ENCODE results near the gene TBATA. TPM values are rescaled to one million over a fixed set of nuclear protein-coding genes. Genes with fewer than 3 reads are reported as not detected.

Gene TBATA
- total RNA-seq, 4 donors from 2014 or later, result not detected

DNA sequence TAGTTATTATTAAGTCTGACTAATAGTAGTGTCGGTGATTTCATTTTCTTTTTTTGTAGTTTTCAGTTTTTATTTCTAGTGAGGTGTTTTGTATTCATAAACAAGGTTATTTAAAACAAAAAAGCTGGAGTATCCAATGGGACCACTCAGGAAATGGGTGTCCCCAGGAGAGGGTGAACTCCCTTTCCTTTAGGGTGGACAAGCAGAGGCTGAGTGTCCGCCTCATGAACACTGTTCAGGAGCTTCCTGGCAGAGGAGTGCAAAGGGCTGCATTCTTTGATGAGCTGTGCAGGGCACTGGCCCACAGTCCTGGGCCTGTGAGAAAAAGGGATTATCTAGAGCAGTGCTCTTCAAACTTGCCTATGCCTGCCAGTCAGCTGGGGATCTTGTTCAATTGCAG is 56.8 kb downstream of the TBATA start:
- intact Hi-C loops (cut with DNase I; ENCODE audit: low total_unique reads), result no loop called here

DNA sequence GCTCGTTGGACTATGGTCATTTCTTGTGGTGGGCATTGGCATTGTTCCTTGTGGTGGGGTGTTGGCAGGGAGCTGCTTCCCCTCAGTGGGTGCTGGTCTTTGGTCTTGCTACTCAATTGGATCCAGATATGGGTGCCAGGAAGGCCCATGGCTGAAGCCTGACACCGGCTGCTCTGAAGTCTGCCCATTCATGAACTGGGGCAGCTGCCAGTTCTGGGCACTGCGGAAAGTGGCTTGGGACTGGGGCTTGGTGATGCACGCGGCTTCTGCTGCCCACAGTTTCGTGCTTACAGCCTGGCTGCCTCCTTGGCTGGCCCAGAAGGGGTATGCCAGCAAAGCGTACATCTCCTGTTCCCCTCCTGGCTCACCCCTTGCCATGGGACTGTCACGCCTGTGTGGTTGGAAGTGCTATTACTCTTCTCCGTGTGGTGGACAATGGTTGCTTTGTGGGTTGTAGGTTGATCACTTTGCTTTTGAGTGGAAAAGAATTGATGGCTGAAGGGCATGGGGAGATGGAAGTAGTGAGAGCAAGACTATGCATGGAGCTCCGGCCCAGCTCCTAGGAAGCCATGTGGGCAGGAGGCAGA is 58.2 kb downstream of the TBATA start:
- Histone ChIP-seq H3K4me1 (no peaks in the 10 kb centered on the region), H3K4me3 (no peak overlapping the region), H3K27me3 (no peaks in the 10 kb centered on the region), H3K9me3 (no peaks in the 10 kb centered on the region), H3K36me3 (no peaks in the 10 kb centered on the region), H3K27ac (no peak overlapping the region)
- intact Hi-C loops (cut with DNase I; ENCODE audit: low total_unique reads), result no loop called here
- DNase-seq, result no peak
- TF ChIP-seq POLR2A (IDR thresholded peaks at IDR 0.05), result no peak
- TF ChIP-seq, protein P1, sequence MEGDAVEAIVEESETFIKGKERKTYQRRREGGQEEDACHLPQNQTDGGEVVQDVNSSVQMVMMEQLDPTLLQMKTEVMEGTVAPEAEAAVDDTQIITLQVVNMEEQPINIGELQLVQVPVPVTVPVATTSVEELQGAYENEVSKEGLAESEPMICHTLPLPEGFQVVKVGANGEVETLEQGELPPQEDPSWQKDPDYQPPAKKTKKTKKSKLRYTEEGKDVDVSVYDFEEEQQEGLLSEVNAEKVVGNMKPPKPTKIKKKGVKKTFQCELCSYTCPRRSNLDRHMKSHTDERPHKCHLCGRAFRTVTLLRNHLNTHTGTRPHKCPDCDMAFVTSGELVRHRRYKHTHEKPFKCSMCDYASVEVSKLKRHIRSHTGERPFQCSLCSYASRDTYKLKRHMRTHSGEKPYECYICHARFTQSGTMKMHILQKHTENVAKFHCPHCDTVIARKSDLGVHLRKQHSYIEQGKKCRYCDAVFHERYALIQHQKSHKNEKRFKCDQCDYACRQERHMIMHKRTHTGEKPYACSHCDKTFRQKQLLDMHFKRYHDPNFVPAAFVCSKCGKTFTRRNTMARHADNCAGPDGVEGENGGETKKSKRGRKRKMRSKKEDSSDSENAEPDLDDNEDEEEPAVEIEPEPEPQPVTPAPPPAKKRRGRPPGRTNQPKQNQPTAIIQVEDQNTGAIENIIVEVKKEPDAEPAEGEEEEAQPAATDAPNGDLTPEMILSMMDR (IDR thresholded peaks at IDR 0.05), result no peak

More for the DNA sequence above, 56.8 kb downstream of the TBATA start:
- H3K4me1 ChIP-seq, result no peaks in the 10 kb centered on the region
- H3K36me3 ChIP-seq, result no peaks in the 10 kb centered on the region
- no peaks in the 10 kb centered on the region for H3K27me3 ChIP-seq
- TF ChIP-seq, protein P1 (IDR thresholded peaks at IDR 0.05), result no peak
- TF ChIP-seq POLR2A (IDR thresholded peaks at IDR 0.05), result no peak
- H3K4me3 ChIP-seq, result no peak overlapping the region
- no peak for DNase-seq
- H3K27ac ChIP-seq, result no peak overlapping the region
- no peaks in the 10 kb centered on the region for H3K9me3 ChIP-seq

DNA sequence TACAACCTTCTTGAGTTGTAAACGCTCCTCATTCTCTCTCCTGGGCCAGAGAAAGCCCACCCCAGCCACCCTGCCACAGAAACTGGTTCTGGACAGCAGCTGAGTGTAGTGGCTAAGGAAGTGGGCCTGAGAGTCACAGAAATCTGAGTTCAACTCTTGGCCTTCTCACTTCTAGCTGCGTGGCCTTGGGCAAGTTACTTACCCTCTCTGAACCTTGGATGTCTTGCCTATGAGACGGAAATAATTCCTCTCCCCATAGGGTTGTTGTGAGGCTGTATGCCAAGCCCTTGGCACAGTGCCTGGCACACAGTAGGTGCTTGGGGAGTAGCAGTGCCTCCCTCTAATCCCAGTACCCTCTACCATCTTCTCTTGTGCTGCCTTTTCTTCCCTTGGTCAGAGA is 61.4 kb downstream of the TBATA start:
- Histone ChIP-seq H3K36me3 (no peaks in the 10 kb centered on the region), H3K27ac (no peak overlapping the region), H3K9me3 (no peaks in the 10 kb centered on the region), H3K4me3 (no peak overlapping the region), H3K27me3 (no peaks in the 10 kb centered on the region), H3K4me1 (no peaks in the 10 kb centered on the region)
- intact Hi-C loops (cut with DNase I; ENCODE audit: low total_unique reads), result no loop called here
- TF ChIP-seq, protein P1 (IDR thresholded peaks at IDR 0.05), result no peak
- TF ChIP-seq POLR2A (IDR thresholded peaks at IDR 0.05), result no peak
- no peak for DNase-seq

DNA sequence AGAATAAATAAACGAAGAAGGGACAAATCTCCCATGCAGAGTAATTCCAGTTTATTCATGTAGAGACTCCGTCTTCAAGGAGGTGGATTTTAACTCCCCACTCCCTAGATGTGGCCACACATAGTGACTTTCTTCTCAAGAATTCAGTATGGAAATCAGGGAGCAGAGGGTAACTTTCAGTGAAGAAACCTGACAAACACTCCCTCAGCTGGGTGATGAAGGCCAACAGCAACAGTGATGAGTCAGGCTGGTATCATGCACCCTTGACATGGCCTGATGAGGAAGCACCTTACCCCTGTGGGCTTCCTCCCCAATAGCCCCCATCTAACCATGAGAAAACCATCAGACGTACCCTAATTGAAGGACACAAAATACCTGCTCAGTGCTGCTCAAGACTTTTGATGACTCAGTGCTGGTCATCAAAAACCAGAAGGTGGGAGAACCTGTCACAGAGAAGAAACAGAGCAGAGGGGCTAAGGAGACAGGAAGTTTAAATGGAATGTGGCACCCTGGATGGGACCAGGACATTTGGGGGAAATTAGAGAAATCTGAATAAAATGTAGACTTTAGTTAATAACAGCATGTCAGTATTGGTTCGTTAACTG is 62.3 kb downstream of the TBATA start:
- Histone ChIP-seq H3K27me3 (no peaks in the 10 kb centered on the region), H3K4me3 (no peak overlapping the region), H3K27ac (no peak overlapping the region), H3K9me3 (no peaks in the 10 kb centered on the region), H3K36me3 (no peaks in the 10 kb centered on the region), H3K4me1 (no peaks in the 10 kb centered on the region)
- no peak for TF ChIP-seq POLR2A (IDR thresholded peaks at IDR 0.05)
- TF ChIP-seq, protein P1 (IDR thresholded peaks at IDR 0.05), result no peak
- intact Hi-C loops (cut with DNase I; ENCODE audit: low total_unique reads), result no loop called here
- DNase-seq, result no peak

Small RNA genes within 50 kb of the gene (small RNA-seq; reads per million reads assigned to genes)
- gene RPS26P40, result not detected

Other genes with a start within 250 kb of the TBATA start
- gene PRF1, start 182.6 kb downstream of the TBATA start, total RNA-seq, result 1 to 10 TPM in 2 of 4 donors, under 1 TPM in 1, not detected in 1; 0.51 to 8.7 (median 1.1) TPM
- 1 to 10 TPM in 1 of 4 donors, under 1 TPM in 1, not detected in 2; 0.18 to 3.7 TPM for gene ADAMTS14, start 112.9 kb downstream of the TBATA start, total RNA-seq
- gene SGPL1, start 30.6 kb upstream of the TBATA start, total RNA-seq, result 10 to 100 TPM; 13.3 to 59.7 (median 27.3) TPM
- gene PCBD1, start 103.2 kb upstream of the TBATA start, total RNA-seq, result 10 to 100 TPM; 18.4 to 52.8 (median 27.9) TPM

Measured in uterus (tissue), 4 donors.